GM23338 (cell line): ENCODE measurements around the gene HFE. TPM values are rescaled to one million over a fixed set of nuclear protein-coding genes. Genes with fewer than 3 reads are reported as not detected.
A peak's percentile ranks its signal among the peaks of the same experiment; 100 is the strongest.

Source experiments
- ATAC-seq: fragments of 200-7000 bp; cut with Tn5 transposase; 3 replicates; pipeline ENCODE4 v1.9.1; 2020
- DNase-seq: peaks from one replicate; pipeline ENCODE4 v3.0.0-alpha.2; 2015; ENCODE audit warnings: low spot score
- H2AFZ ChIP-seq: fragments of 200-600 bp; sonication (generic); 2 replicates; pipeline ENCODE4 v1.8.0; 2016; ENCODE audit warnings: antibody characterized with exemption, mild to moderate bottlenecking, moderate library complexity
- H3F3A ChIP-seq: fragments of 200-600 bp; sonication (generic); replicated peaks from 2 replicates; pipeline ENCODE4 v1.8.0; 2017; ENCODE audit warnings: antibody characterized with exemption, mixed run types, low read depth
- H3K27ac ChIP-seq: fragments of 200-600 bp; sonication (generic); 2 replicates; pipeline ENCODE4 v1.6.1; 2016; ENCODE audit warnings: low read depth
- H3K27me3 ChIP-seq: fragments of 200-600 bp; sonication (generic); 2 replicates; pipeline ENCODE4 v1.8.0; 2016; ENCODE audit warnings: mild to moderate bottlenecking, mixed run types, moderate library complexity; ENCODE audit not compliant: insufficient read depth
- H3K36me3 ChIP-seq: fragments of 200-600 bp; sonication (generic); 2 replicates; pipeline ENCODE4 v1.8.0; 2016; ENCODE audit warnings: mild to moderate bottlenecking; ENCODE audit not compliant: insufficient read depth
- H3K4me1 ChIP-seq: fragments of 200-600 bp; sonication (generic); 2 replicates; pipeline ENCODE4 v1.8.0; 2016; ENCODE audit warnings: mild to moderate bottlenecking, moderate library complexity; ENCODE audit not compliant: insufficient read depth
- H3K4me2 ChIP-seq: fragments of 200-600 bp; sonication (generic); 2 replicates; pipeline ENCODE4 v1.7.1; 2017; ENCODE audit warnings: mixed run types
- H3K4me3 ChIP-seq: fragments of 200-600 bp; sonication (generic); 2 replicates; pipeline ENCODE4 v1.6.1; 2016; ENCODE audit warnings: mixed run types
- H3K79me2 ChIP-seq: fragments of 200-600 bp; sonication (generic); replicated peaks from 2 replicates; pipeline ENCODE4 v1.8.0; 2017; ENCODE audit warnings: mild to moderate bottlenecking; ENCODE audit not compliant: insufficient read depth
- H3K9me2 ChIP-seq: fragments of 200-600 bp; sonication (generic); 2 replicates; pipeline ENCODE4 v1.8.0; 2017; ENCODE audit not compliant: insufficient read depth
- H4K20me1 ChIP-seq: fragments of 200-600 bp; sonication (generic); replicated peaks from 2 replicates; pipeline ENCODE4 v1.8.0; 2017; ENCODE audit warnings: mild to moderate bottlenecking; ENCODE audit not compliant: insufficient read depth
- H3K27ac Mint-ChIP-seq: 2 replicates; pipeline ENCODE4 v1.8.0; 2020; ENCODE audit warnings: inconsistent platforms, mild to moderate bottlenecking, moderate library complexity, mixed read lengths
- H3K27me3 Mint-ChIP-seq: 3 replicates; pipeline ENCODE4 v1.8.0; 2022; ENCODE audit warnings: low read depth, mild to moderate bottlenecking, moderate library complexity, mixed read lengths, inconsistent platforms; ENCODE audit not compliant: insufficient read depth, poor library complexity
- H3K36me3 Mint-ChIP-seq: 3 replicates; pipeline ENCODE4 v1.8.0; 2021; ENCODE audit warnings: low read depth, mild to moderate bottlenecking, inconsistent platforms, moderate library complexity, mixed read lengths
- H3K4me1 Mint-ChIP-seq: 3 replicates; pipeline ENCODE4 v1.8.0; 2020; ENCODE audit warnings: mild to moderate bottlenecking, inconsistent platforms, mixed read lengths
- H3K4me3 Mint-ChIP-seq: 3 replicates; pipeline ENCODE4 v1.8.0; 2021; ENCODE audit warnings: moderate library complexity, mild to moderate bottlenecking, inconsistent platforms, mixed read lengths
- H3K9me3 Mint-ChIP-seq: 3 replicates; pipeline ENCODE4 v1.8.0; 2020; ENCODE audit warnings: moderate library complexity, mild to moderate bottlenecking, inconsistent platforms, mixed read lengths
- CREB1 ChIP-seq: fragments of 250-450 bp; sonication (Bioruptor Pico); IDR thresholded peaks from 2 replicates; pipeline ENCODE4 v1.5.0; 2020; ENCODE audit warnings: low read depth, mild to moderate bottlenecking, moderate library complexity
- CTCF ChIP-seq, 2 experiments: fragments of 200-600 bp in 1 of 2; sonication (generic) in 1 of 2; conservative IDR thresholded peaks; 2 replicates each; pipeline versions ENCODE4 v1.5.1 to v1.6.1; 2016 to 2017; ENCODE audit warnings: antibody characterized with exemption in 2 of 2, low read depth in 2 of 2, mild to moderate bottlenecking in 2 of 2, moderate library complexity in 1 of 2
- EZH2 ChIP-seq: fragments of 200-600 bp; sonication (generic); IDR thresholded peaks from one replicate; pipeline ENCODE4 v1.8.0; 2017; ENCODE audit warnings: antibody characterized with exemption, mild to moderate bottlenecking, low read depth; ENCODE audit not compliant: unreplicated experiment
- JUNB ChIP-seq: IDR thresholded peaks from one replicate; pipeline ENCODE4 v1.6.1; 2016; ENCODE audit warnings: antibody characterized with exemption; ENCODE audit not compliant: unreplicated experiment
- NANOG ChIP-seq: IDR thresholded peaks from 2 replicates; pipeline ENCODE4 v1.6.1; 2016; ENCODE audit warnings: antibody characterized with exemption, borderline replicate concordance
- REST ChIP-seq: IDR thresholded peaks from one replicate; pipeline ENCODE4 v1.6.1; 2018; ENCODE audit warnings: antibody characterized with exemption; ENCODE audit not compliant: unreplicated experiment
- STAT1 ChIP-seq: IDR thresholded peaks from one replicate; pipeline ENCODE4 v1.6.1; 2016; ENCODE audit warnings: antibody characterized with exemption; ENCODE audit not compliant: unreplicated experiment
- ZNF462 ChIP-seq: fragments of 250-450 bp; sonication (Bioruptor Pico); IDR thresholded peaks from 2 replicates; pipeline ENCODE4 v1.5.0; 2020; ENCODE audit warnings: mild to moderate bottlenecking, moderate library complexity
- polyA plus RNA-seq: library from polyadenylated mRNA; unstranded; fragments of >200 nt; fragmentation: Nextera tagmentation; extraction: Ambion mirVana; gene quantifications from 2 replicates; pipeline ENCODE4 v1.2.1, GENCODE V29; 2016
- total RNA-seq: library from RNA; depleted of rRNA; stranded (reverse); fragments of >200 nt; shearing (Covaris generic); gene quantifications from 2 replicates; pipeline ENCODE4 v1.2.3, GENCODE V29; 2014

Gene HFE
- total and polyA plus RNA-seq, 2 experiments from 2014 or later: 0.53 to 0.63 TPM

- Histone ChIP-seq H3K4me2 (no peak overlapping the region), H3K27ac (no peak overlapping the region), H3F3A (no peaks in the 10 kb centered on the region), H3K36me3 (no peaks in the 10 kb centered on the region), H2AFZ (peak overlapping the region; percentile 48; the same call in 1 of the 2 replicates), H3K4me3 (no peak overlapping the region), H3K79me2 (no peaks in the 10 kb centered on the region), H4K20me1 (no peaks in the 10 kb centered on the region), H3K4me1 (peaks cover 7% of the 10 kb centered on the region; the same call in 1 of the 2 replicates), H3K9me2 (0 out of 2 replicates have a peak, but pooled peaks cover 5% of the 10 kb centered on the region), H3K27me3 (no peaks in the 10 kb centered on the region)
- Mint-ChIP-seq H3K9me3 (no peaks in the 10 kb centered on the region), H3K27me3 (peaks cover 13% of the 10 kb centered on the region), H3K4me1 (peaks cover 16% of the 10 kb centered on the region), H3K27ac (no peak overlapping the region), H3K4me3 (no peak overlapping the region), H3K36me3 (no peaks in the 10 kb centered on the region)
- ATAC-seq (peak; percentile 63), DNase-seq (no peak)
- no peak for TF ChIP-seq JUNB
- TF ChIP-seq CREB1 (CRISPR knock-in tag): no peak
- TF ChIP-seq NANOG: no peak
- no peak for TF ChIP-seq ZNF462 (CRISPR knock-in tag)
- TF ChIP-seq REST: no peak
- no peak for TF ChIP-seq STAT1
- TF ChIP-seq EZH2: no peak
- TF ChIP-seq CTCF (conservative IDR thresholded peaks at IDR 0.05; ENCODE audit: low read depth in 2 of 2): no peak
Measured at GRCh38 chr6:26071135-26071534, 16.1 kb upstream of the HFE start.
